Measurements from ENCODE around the gene TMA16. TPM values are rescaled to one million over a fixed set of nuclear protein-coding genes. Genes with fewer than 3 reads are reported as not detected.
A peak's percentile ranks its signal among the peaks of the same experiment; 100 is the strongest.

The TMA16 gene
- total RNA-seq, 5 donors from 2014 or later (not counting 1 experiment from before 2014, with no cell fraction given): 9.6 to 23.1 (median 19.7) TPM

DNA sequence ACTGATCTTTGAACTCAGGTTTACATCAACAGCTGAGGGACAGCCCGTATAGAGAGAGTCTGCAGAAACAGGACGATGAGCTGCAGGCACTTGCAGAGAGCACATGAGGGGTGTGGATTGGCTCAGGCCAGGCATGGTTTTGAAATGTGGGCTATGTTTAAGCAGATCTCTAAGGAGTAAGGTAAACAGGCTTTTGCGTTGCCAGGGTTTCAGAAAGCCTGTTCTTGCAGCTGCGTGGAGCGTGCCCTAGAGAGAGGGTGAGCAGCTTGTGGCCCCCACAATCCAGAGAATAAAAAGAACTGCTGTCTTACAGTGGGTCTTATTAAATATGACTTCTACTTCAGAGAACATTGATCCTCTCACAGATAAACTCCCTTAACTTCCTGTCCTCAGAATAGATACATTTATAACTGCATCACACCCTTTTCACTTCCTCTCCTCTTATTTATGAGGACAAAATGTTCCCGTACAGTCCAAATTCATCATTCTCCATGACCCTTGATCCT is 64.1 kb downstream of the TMA16 start:
- Mint-ChIP-seq H3K27me3 (no peaks in the 10 kb centered on the region), H3K27ac (peak overlapping the region; percentile 85 to 90), H3K4me1 (peaks cover 27 to 44% (median 29%) of the 10 kb centered on the region in 3 donors), H3K4me3 (peak overlapping the region; percentile 52 to 65 (median 54)), H3K36me3 (peaks cover 9% of the 10 kb centered on the region), H3K9me3 (peaks cover 2 to 14% (median 3%) of the 10 kb centered on the region in 3 donors)
- DNase-seq: peak in 21 of 35 experiments; percentile 2 to 65 (median 14)
- ChIA-PET POLR2A (no interaction called here), CTCF (interaction anchor here (0.6 to 6.8 kb wide), 7 partner anchors 9 to 196 kb away, joined by 3 to 78 read pairs (median 5); partner anchors contain the start of gene TMA16 (in 1 of the 2))
- peak; percentile 67 to 84 (median 76) for ATAC-seq (replicated peaks in 1 of 4)
- H3K27ac ChIP-seq (ENCODE audit: low read length): peak overlapping the region; percentile 48
- H3K4me3 ChIP-seq (ENCODE audit: control insufficient read depth in 1 of 2, extremely low read depth in 1 of 2, low read length in 1 of 2): peak overlapping the region in 1 of 2 donors; percentile 1
- no peaks in the 10 kb centered on the region for H3K9me3 ChIP-seq
- no peaks in the 10 kb centered on the region for H3K27me3 ChIP-seq (replicated peaks in 1 of 2; ENCODE audit: control insufficient read depth in 2 of 2, extremely low read depth in 1 of 2, insufficient read depth in 2 of 2, low read length in 1 of 2)
- H3K36me3 ChIP-seq (ENCODE audit: control insufficient read depth in 2 of 2, extremely low read depth in 1 of 2, insufficient read depth in 1 of 2, low read length in 1 of 2): no peaks in the 10 kb centered on the region
- H3K4me1 ChIP-seq (ENCODE audit: control insufficient read depth in 1 of 2, extremely low read depth in 1 of 2, insufficient read depth in 2 of 2, low read length in 2 of 2): peaks cover 10 to 15% of the 10 kb centered on the region in 2 experiments
- WGBS (ENCODE audit: insufficient coverage): 0% methylated on average over 2 of the region's 6 CpGs

GRCh38 chr4:163562496-163562895 is 68.0 kb downstream of the TMA16 start:
- Mint-ChIP-seq H3K27me3 (no peaks in the 10 kb centered on the region), H3K9me3 (peaks cover 2 to 14% (median 3%) of the 10 kb centered on the region in 3 donors), H3K4me1 (peaks cover 22 to 30% (median 27%) of the 10 kb centered on the region in 3 donors), H3K36me3 (peaks cover 9% of the 10 kb centered on the region), H3K27ac (peak overlapping the region; percentile 0 to 18), H3K4me3 (no peak overlapping the region)
- Histone ChIP-seq H3K9me3 (no peaks in the 10 kb centered on the region), H3K4me3 (ENCODE audit: control insufficient read depth in 1 of 2, extremely low read depth in 1 of 2, low read length in 1 of 2) (no peak overlapping the region), H3K27ac (ENCODE audit: low read length) (no peak overlapping the region), H3K27me3 (replicated peaks in 1 of 2; ENCODE audit: control insufficient read depth in 2 of 2, extremely low read depth in 1 of 2, insufficient read depth in 2 of 2, low read length in 1 of 2) (no peaks in the 10 kb centered on the region), H3K4me1 (ENCODE audit: control insufficient read depth in 1 of 2, extremely low read depth in 1 of 2, insufficient read depth in 2 of 2, low read length in 2 of 2) (peaks cover 10 to 15% of the 10 kb centered on the region in 2 experiments), H3K36me3 (ENCODE audit: control insufficient read depth in 2 of 2, extremely low read depth in 1 of 2, insufficient read depth in 1 of 2, low read length in 1 of 2) (no peaks in the 10 kb centered on the region)
- 92% methylated on average over 2 of the region's 2 CpGs for WGBS (ENCODE audit: insufficient coverage)
- DNase-seq: no peak
- ChIA-PET CTCF (interaction anchor here in 1 of 2 donors (0.6 kb wide), 1 partner anchor 122 kb away, joined by 3 read pairs; no protein-coding TSS in a partner anchor), POLR2A (interaction anchor here in 1 of 2 donors (0.6 kb wide), 1 partner anchor 322 kb away, joined by 3 read pairs; no protein-coding TSS in a partner anchor)
- ATAC-seq (replicated peaks in 1 of 4): no peak

DNA sequence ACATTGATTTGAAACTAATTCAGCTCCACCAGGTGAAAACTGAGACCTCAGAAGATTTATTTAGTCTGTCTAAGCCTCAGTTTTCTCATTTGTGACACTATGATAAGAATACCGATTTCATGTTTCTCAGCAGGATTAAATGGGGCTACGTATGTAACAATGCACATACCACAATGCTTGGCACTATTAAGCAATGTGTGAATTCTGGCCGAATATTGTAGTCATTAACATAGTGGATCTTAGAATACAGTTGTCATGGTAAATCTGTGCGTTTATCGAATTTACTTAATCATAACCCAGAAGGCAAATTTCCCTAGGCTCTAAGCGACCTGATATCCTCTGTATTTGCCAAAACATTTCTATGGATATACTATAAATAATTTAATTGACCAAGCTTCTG is 69.1 kb downstream of the TMA16 start:
- no peak overlapping the region for H3K4me3 ChIP-seq (ENCODE audit: control insufficient read depth in 1 of 2, extremely low read depth in 1 of 2, low read length in 1 of 2)
- Mint-ChIP-seq H3K4me3 (no peak overlapping the region), H3K27ac (no peak overlapping the region), H3K4me1 (peaks cover 11 to 19% (median 17%) of the 10 kb centered on the region in 3 donors), H3K36me3 (peaks cover 9% of the 10 kb centered on the region), H3K9me3 (peaks cover 2 to 14% (median 3%) of the 10 kb centered on the region in 3 donors), H3K27me3 (no peaks in the 10 kb centered on the region)
- POLR2A ChIA-PET: no interaction called here
- CTCF ChIA-PET: interaction anchor here (1.3 to 1.4 kb wide), 2 partner anchors 190 to 1168 kb away, joined by 3 to 4 read pairs; no protein-coding TSS in a partner anchor
- no peak overlapping the region for H3K27ac ChIP-seq (ENCODE audit: low read length)
- ATAC-seq (replicated peaks in 1 of 4): no peak
- H3K36me3 ChIP-seq (ENCODE audit: control insufficient read depth in 2 of 2, extremely low read depth in 1 of 2, insufficient read depth in 1 of 2, low read length in 1 of 2): no peaks in the 10 kb centered on the region
- DNase-seq: no peak
- no peaks in the 10 kb centered on the region for H3K27me3 ChIP-seq (replicated peaks in 1 of 2; ENCODE audit: control insufficient read depth in 2 of 2, extremely low read depth in 1 of 2, insufficient read depth in 2 of 2, low read length in 1 of 2)
- H3K9me3 ChIP-seq: no peaks in the 10 kb centered on the region
- H3K4me1 ChIP-seq (ENCODE audit: control insufficient read depth in 1 of 2, extremely low read depth in 1 of 2, insufficient read depth in 2 of 2, low read length in 2 of 2): peaks cover 1 to 7% of the 10 kb centered on the region in 2 experiments
- no CpG with 5 or more reads among the region's 6 CpGs for WGBS (ENCODE audit: insufficient coverage)

DNA sequence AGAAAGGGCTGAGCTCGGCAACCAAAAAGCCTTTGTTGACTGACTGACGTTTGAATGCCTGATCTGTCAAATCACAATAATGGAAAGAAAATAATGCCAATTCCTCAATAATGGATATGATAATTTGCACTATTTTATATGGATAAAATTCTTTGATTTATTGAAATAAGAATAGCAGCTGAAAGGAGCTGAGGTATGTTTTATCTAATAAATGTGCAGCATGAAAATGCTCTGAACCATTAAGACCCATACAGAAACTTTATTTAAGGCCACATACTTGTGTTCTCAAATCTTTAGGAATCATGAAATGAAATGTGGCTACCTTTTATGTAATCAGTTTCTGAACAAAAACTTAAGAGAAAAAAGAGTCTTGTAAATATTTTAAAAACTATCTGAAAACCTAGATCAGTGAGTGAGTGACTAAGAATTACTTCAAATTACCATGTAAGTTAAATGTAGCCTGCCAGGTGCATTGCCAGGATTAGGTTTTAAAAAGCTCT is 69.8 kb downstream of the TMA16 start:
- H3K4me1 Mint-ChIP-seq: peaks cover 5 to 12% (median 10%) of the 10 kb centered on the region in 3 donors
- DNase-seq (no peak), ATAC-seq (replicated peaks in 1 of 4) (no peak)
- no peaks in the 10 kb centered on the region for H3K27me3 ChIP-seq (replicated peaks in 1 of 2; ENCODE audit: control insufficient read depth in 2 of 2, extremely low read depth in 1 of 2, insufficient read depth in 2 of 2, low read length in 1 of 2)
- H3K4me3 ChIP-seq (ENCODE audit: control insufficient read depth in 1 of 2, extremely low read depth in 1 of 2, low read length in 1 of 2): no peak overlapping the region
- peaks cover 0 to 3% of the 10 kb centered on the region in 2 experiments for H3K4me1 ChIP-seq (ENCODE audit: control insufficient read depth in 1 of 2, extremely low read depth in 1 of 2, insufficient read depth in 2 of 2, low read length in 2 of 2)
- no peak overlapping the region for H3K27ac Mint-ChIP-seq
- ChIA-PET CTCF (interaction anchor here (1.3 to 1.4 kb wide), 2 partner anchors 190 to 1167 kb away, joined by 3 to 4 read pairs; no protein-coding TSS in a partner anchor), POLR2A (no interaction called here)
- H3K36me3 Mint-ChIP-seq: peaks cover 9% of the 10 kb centered on the region
- no peaks in the 10 kb centered on the region for H3K27me3 Mint-ChIP-seq
- H3K9me3 ChIP-seq: no peaks in the 10 kb centered on the region
- H3K27ac ChIP-seq (ENCODE audit: low read length): no peak overlapping the region
- H3K36me3 ChIP-seq (ENCODE audit: control insufficient read depth in 2 of 2, extremely low read depth in 1 of 2, insufficient read depth in 1 of 2, low read length in 1 of 2): no peaks in the 10 kb centered on the region
- H3K9me3 Mint-ChIP-seq: peaks cover 2 to 14% (median 3%) of the 10 kb centered on the region in 3 donors
- H3K4me3 Mint-ChIP-seq: no peak overlapping the region
- WGBS (ENCODE audit: insufficient coverage): no CpG with 5 or more reads among the region's 2 CpGs

DNA sequence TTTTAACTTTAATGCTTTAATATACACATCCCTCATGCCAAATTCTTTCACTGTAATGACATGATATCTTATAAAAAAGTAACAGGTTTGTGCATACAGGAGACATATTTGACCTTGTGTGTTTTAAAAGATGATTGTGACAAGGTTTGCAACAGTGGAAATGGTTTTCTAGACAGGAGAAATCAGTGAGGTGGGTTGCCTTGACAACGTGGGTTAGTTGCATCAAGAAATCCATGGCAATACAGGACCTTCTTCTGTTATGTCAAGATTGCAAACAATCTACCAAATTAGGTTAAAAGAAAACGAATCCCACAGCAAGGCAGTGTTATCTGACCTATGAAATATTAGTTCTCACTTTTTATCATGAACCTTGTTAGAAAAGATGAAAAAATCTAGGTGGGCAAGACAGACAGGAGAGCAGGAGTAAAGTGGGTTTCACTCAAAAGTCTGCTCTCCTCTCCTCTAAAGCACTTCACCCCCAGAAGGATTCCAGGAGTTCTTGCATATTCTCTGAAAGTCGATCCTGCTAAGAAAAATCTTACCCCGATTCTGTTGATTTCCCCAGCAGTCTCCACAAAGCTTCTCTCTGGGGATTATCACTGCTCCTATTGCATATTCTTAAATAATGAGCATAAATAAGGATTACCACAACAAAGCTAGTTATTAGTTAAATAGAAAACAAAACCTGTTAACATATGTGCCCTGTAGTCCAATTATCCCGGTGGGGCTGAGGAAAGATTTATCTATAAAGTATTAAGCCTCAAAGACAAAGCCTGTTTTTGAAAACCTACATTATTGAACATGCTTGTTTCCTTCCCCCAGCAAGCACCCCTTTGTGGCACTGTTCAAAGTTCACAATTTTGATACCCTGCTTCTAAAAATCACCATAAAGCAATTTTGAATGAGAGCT is 71.0 kb downstream of the TMA16 start:
- ChIA-PET CTCF (interaction anchor here (0.8 to 2.2 kb wide), 3 partner anchors 9 to 188 kb away, joined by 3 to 11 read pairs (median 4); no protein-coding TSS in a partner anchor), POLR2A (no interaction called here)
- Histone ChIP-seq H3K4me1 (ENCODE audit: control insufficient read depth in 1 of 2, extremely low read depth in 1 of 2, insufficient read depth in 2 of 2, low read length in 2 of 2) (no peaks in the 10 kb centered on the region), H3K27ac (ENCODE audit: low read length) (no peak overlapping the region), H3K9me3 (no peaks in the 10 kb centered on the region), H3K36me3 (ENCODE audit: control insufficient read depth in 2 of 2, extremely low read depth in 1 of 2, insufficient read depth in 1 of 2, low read length in 1 of 2) (no peaks in the 10 kb centered on the region), H3K4me3 (ENCODE audit: control insufficient read depth in 1 of 2, extremely low read depth in 1 of 2, low read length in 1 of 2) (no peak overlapping the region), H3K27me3 (replicated peaks in 1 of 2; ENCODE audit: control insufficient read depth in 2 of 2, extremely low read depth in 1 of 2, insufficient read depth in 2 of 2, low read length in 1 of 2) (no peaks in the 10 kb centered on the region)
- DNase-seq (no peak), ATAC-seq (replicated peaks in 1 of 4) (no peak)
- Mint-ChIP-seq H3K27me3 (no peaks in the 10 kb centered on the region), H3K4me3 (no peak overlapping the region), H3K27ac (peak overlapping the region in 1 of 2 donors; percentile 29), H3K4me1 (peaks cover 0 to 5% (median 5%) of the 10 kb centered on the region in 3 donors), H3K9me3 (peaks cover 2 to 8% (median 3%) of the 10 kb centered on the region in 3 donors), H3K36me3 (peaks cover 9% of the 10 kb centered on the region)
- 60% methylated on average over 1 of the region's 5 CpGs for WGBS (ENCODE audit: insufficient coverage)

DNA sequence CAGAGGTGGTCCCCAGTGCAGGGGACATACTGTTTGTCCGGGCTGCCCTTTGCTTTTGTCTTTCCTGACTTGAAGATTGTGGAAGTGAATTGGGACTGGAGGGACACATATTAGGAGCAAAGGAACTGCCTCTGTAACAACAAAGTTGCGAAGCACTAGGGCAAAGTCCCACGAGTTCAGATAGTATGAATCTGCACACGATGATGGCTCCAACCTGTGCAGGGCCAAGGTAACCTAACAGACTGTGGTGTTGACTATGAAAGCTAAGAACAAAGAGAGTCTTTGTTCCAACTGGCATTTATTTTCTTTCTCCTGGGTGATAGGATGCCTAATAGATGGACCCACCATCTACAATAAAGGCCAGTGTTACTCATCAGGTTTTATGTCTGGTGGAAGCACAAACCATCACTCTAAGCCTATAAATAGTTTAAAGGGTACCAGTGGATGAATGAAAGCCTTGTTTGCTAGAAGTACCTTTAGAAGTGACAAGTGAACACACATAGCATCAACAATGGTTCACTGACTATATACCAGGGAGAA is 71.8 kb downstream of the TMA16 start:
- WGBS (ENCODE audit: insufficient coverage): 89% methylated on average over 3 of the region's 4 CpGs
- DNase-seq: no peak
- POLR2A ChIA-PET: no interaction called here

More for the DNA sequence above, 71.8 kb downstream of the TMA16 start:
- Mint-ChIP-seq H3K4me3 (no peak overlapping the region), H3K36me3 (peaks cover 7% of the 10 kb centered on the region), H3K4me1 (peaks cover 0 to 5% (median 5%) of the 10 kb centered on the region in 3 donors), H3K27ac (no peak overlapping the region), H3K27me3 (no peaks in the 10 kb centered on the region), H3K9me3 (peaks cover 0 to 4% (median 3%) of the 10 kb centered on the region in 3 donors)
- Histone ChIP-seq H3K36me3 (ENCODE audit: control insufficient read depth in 2 of 2, extremely low read depth in 1 of 2, insufficient read depth in 1 of 2, low read length in 1 of 2) (no peaks in the 10 kb centered on the region), H3K9me3 (no peaks in the 10 kb centered on the region), H3K4me3 (ENCODE audit: control insufficient read depth in 1 of 2, extremely low read depth in 1 of 2, low read length in 1 of 2) (no peak overlapping the region), H3K27ac (ENCODE audit: low read length) (no peak overlapping the region), H3K27me3 (replicated peaks in 1 of 2; ENCODE audit: control insufficient read depth in 2 of 2, extremely low read depth in 1 of 2, insufficient read depth in 2 of 2, low read length in 1 of 2) (no peaks in the 10 kb centered on the region), H3K4me1 (ENCODE audit: control insufficient read depth in 1 of 2, extremely low read depth in 1 of 2, insufficient read depth in 2 of 2, low read length in 2 of 2) (no peaks in the 10 kb centered on the region)
- no peak for ATAC-seq (replicated peaks in 1 of 4)
- CTCF ChIA-PET: interaction anchor here (1.9 to 2.2 kb wide), 2 partner anchors 10 to 15 kb away, joined by 4 to 11 read pairs; no protein-coding TSS in a partner anchor
